ENCODE measurements around the gene DDX25.

DNA sequence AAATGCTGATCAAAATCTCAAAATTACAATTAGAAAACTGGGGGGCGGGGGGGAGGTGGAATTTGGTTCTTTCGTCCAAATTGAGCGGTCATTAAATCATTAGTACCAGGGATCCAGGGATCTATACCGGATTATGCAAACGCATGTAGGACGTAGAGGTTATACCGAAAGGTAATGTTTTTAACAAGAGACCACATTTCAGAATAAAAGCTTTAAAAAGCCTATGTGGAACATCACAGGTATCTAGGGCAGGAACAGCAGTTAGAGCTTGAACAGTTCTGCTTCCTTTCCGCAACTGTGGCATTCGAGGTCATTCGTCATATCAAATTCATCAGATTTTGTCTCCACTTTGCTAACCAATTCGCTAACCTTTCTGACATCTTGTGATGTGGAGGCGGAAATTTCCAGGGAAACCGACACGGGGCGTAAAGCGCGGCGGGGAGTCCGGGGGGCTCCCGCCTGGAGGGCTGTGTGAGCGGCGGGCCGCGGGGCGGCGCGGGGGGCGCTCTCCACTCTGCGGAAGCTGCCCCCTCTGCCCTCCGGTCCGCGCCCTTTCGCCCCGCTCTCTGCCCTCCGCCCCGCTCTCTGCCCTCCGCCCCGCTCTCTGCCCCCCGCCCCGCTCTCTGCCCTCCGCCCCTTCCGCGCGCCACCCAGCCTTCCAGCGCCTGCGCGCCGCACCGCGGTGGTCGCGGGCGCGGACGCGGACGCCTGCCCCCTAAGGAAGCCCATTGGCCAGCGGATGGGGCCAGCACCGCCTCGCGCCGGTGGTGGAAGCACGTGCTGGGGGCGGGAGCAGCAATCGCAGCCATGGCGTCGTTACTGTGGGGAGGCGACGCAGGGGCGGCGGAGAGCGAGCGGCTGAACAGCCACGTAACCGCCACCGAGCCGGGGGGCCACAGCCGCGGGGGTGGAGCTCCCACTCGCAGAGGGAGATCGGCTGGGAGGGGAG lies at the start of gene DDX25:
- TF ChIP-seq CTCF (IDR thresholded peaks at IDR 0.05) (no peak), POLR2A (IDR thresholded peaks at IDR 0.05) (no peak)

All from lower leg skin (tissue), 3 donors.